Fibroblast of lung (primary cell): ENCODE results near the gene PSKH1. TPM values are rescaled to one million over a fixed set of nuclear protein-coding genes. Genes with fewer than 3 reads are reported as not detected.

ENCODE experiments used
- DNase-seq, 2 donors: peaks; one replicate each; pipeline versions ENCODE4 v3.0.0 to v3.0.0-alpha.2; 2010; ENCODE audit warnings: low read depth in 2 of 2
- H2AFZ ChIP-seq: 2 replicates; pipeline ENCODE4 v1.5.1; 2012; ENCODE audit warnings: low read length, control low read depth, inconsistent platforms
- H3K27ac ChIP-seq: 2 replicates; pipeline ENCODE4 v1.5.1; 2011; ENCODE audit warnings: low read length, control low read depth; ENCODE audit not compliant: insufficient read depth
- H3K27me3 ChIP-seq: 2 replicates; pipeline ENCODE4 v1.5.1; 2011; ENCODE audit warnings: mild to moderate bottlenecking, low read length; ENCODE audit not compliant: control insufficient read depth, insufficient read depth
- H3K36me3 ChIP-seq: 2 replicates; pipeline ENCODE4 v1.5.1; 2011; ENCODE audit warnings: low read length; ENCODE audit not compliant: control insufficient read depth, insufficient read depth
- H3K4me1 ChIP-seq: 2 replicates; pipeline ENCODE4 v1.5.1; 2011; ENCODE audit warnings: low read length; ENCODE audit not compliant: control insufficient read depth, insufficient read depth; ENCODE audit errors: extremely low read depth
- H3K4me2 ChIP-seq: 2 replicates; pipeline ENCODE4 v1.5.1; 2011; ENCODE audit warnings: low read length, control low read depth; ENCODE audit not compliant: insufficient read depth; ENCODE audit errors: extremely low read depth
- H3K4me3 ChIP-seq, 4 experiments: fragments of 200-600 bp in 1 of 4; sonication (generic) in 1 of 4; replicated peaks in 1 of 4; 2 replicates each; pipeline ENCODE4 v1.5.1; 2011 to 2016; ENCODE audit warnings: low read length in 4 of 4, low read depth in 3 of 4, mild to moderate bottlenecking in 3 of 4, control low read depth in 2 of 4, inconsistent platforms in 1 of 4, mixed read lengths in 1 of 4; ENCODE audit not compliant: insufficient read depth in 1 of 4; ENCODE audit errors: control extremely low read depth in 1 of 4
- H3K79me2 ChIP-seq: 2 replicates; pipeline ENCODE4 v1.5.1; 2012; ENCODE audit warnings: mild to moderate bottlenecking, low read length, inconsistent platforms; ENCODE audit not compliant: control insufficient read depth, insufficient read depth
- H3K9ac ChIP-seq: 2 replicates; pipeline ENCODE4 v1.5.1; 2011; ENCODE audit warnings: mild to moderate bottlenecking, low read length, control low read depth; ENCODE audit not compliant: insufficient read depth
- H3K9me3 ChIP-seq: 2 replicates; pipeline ENCODE4 v1.5.1; 2012; ENCODE audit warnings: low read depth, low read length; ENCODE audit not compliant: control insufficient read depth, insufficient read depth
- H4K20me1 ChIP-seq: 2 replicates; pipeline ENCODE4 v1.5.1; 2011; ENCODE audit warnings: low read length; ENCODE audit not compliant: control insufficient read depth, insufficient read depth; ENCODE audit errors: extremely low read depth
- CTCF ChIP-seq, 2 donors: IDR thresholded peaks in 1 of 2; conservative IDR thresholded peaks in 1 of 2; 1 replicate in 1 of 2; 2 replicates in 1 of 2; pipeline ENCODE4 v1.5.1; 2011 to 2012; ENCODE audit warnings: low read length in 2 of 2, control low read depth in 1 of 2, inconsistent platforms in 1 of 2, low read depth in 1 of 2, mild to moderate bottlenecking in 1 of 2
- EZH2 ChIP-seq: IDR thresholded peaks from 2 replicates; pipeline ENCODE4 v1.5.1; 2012; ENCODE audit warnings: low read length, control low read depth, mild to moderate bottlenecking; ENCODE audit errors: missing control alignments
- polyA plus RNA-seq, 2 donors: library from polyadenylated mRNA; depleted of rRNA in 1 of 2; stranded (reverse) in 1 of 2; unstranded in 1 of 2; fragments of >200 nt; gene quantifications; 2 replicates each; pipeline ENCODE4 v1.2.1, GENCODE V29; 2011 to 2012; ENCODE audit warnings: missing spikeins in 1 of 2
- total RNA-seq: library from RNA; depleted of rRNA; stranded (reverse); fragments of >200 nt; gene quantifications from 2 replicates; pipeline ENCODE4 v1.2.1, GENCODE V29; 2014

The PSKH1 gene
- total and polyA plus RNA-seq, 2 donors (not counting 1 experiment from before 2014, with no cell fraction given) = 13.4 to 15.4 TPM

GRCh38 chr16:67855789-67856188 is 37.3 kb upstream of the PSKH1 start:
- Histone ChIP-seq H3K4me3 (no peak overlapping the region), H3K27me3 (no peaks in the 10 kb centered on the region), H3K4me1 (peaks cover 19% of the 10 kb centered on the region), H4K20me1 (no peaks in the 10 kb centered on the region), H3K9ac (no peak overlapping the region), H2AFZ (no peak overlapping the region), H3K79me2 (peaks cover 86% of the 10 kb centered on the region), H3K27ac (no peak overlapping the region), H3K36me3 (peaks cover 1% of the 10 kb centered on the region), H3K9me3 (no peaks in the 10 kb centered on the region), H3K4me2 (no peak overlapping the region)
- no peak for DNase-seq
- TF ChIP-seq EZH2 = no peak
- no peak for TF ChIP-seq CTCF (conservative IDR thresholded peaks at IDR 0.05 in 1 of 2, IDR thresholded peaks at IDR 0.05 in 1 of 2; ENCODE audit: low read depth in 1 of 2, low read length in 2 of 2)

GRCh38 chr16:67856927-67857546 is 36.0 kb upstream of the PSKH1 start:
- DNase-seq = no peak
- H4K20me1 ChIP-seq = peaks cover 3% of the 10 kb centered on the region
- H3K9me3 ChIP-seq = no peaks in the 10 kb centered on the region
- H3K9ac ChIP-seq = no peak overlapping the region
- H3K4me3 ChIP-seq = no peak overlapping the region
- peaks cover 27% of the 10 kb centered on the region for H3K4me1 ChIP-seq
- no peaks in the 10 kb centered on the region for H3K27me3 ChIP-seq
- H2AFZ ChIP-seq = no peak overlapping the region
- peaks cover 1% of the 10 kb centered on the region for H3K36me3 ChIP-seq
- H3K27ac ChIP-seq = peak overlapping the region; percentile 99
- peak overlapping the region; percentile 30 for H3K4me2 ChIP-seq
- H3K79me2 ChIP-seq = peaks cover 86% of the 10 kb centered on the region
- TF ChIP-seq CTCF (conservative IDR thresholded peaks at IDR 0.05 in 1 of 2, IDR thresholded peaks at IDR 0.05 in 1 of 2; ENCODE audit: low read depth in 1 of 2, low read length in 2 of 2) (no peak), EZH2 (no peak)

GRCh38 chr16:67857547-67858233 is 35.4 kb upstream of the PSKH1 start:
- TF ChIP-seq EZH2 (no peak), CTCF (conservative IDR thresholded peaks at IDR 0.05 in 1 of 2, IDR thresholded peaks at IDR 0.05 in 1 of 2; ENCODE audit: low read depth in 1 of 2, low read length in 2 of 2) (no peak)
- Histone ChIP-seq H3K9me3 (no peaks in the 10 kb centered on the region), H3K36me3 (peaks cover 6% of the 10 kb centered on the region), H3K9ac (peak overlapping the region; percentile 39), H4K20me1 (peaks cover 3% of the 10 kb centered on the region), H3K79me2 (peaks cover 90% of the 10 kb centered on the region), H3K4me3 (no peak overlapping the region), H2AFZ (no peak overlapping the region), H3K27ac (peak overlapping the region; percentile 99), H3K4me2 (peak overlapping the region; percentile 30), H3K4me1 (peaks cover 33% of the 10 kb centered on the region), H3K27me3 (no peaks in the 10 kb centered on the region)
- peak; percentile 77 to 92 for DNase-seq
